Esophagus squamous epithelium (tissue), 5 donors: ENCODE measurements around the gene METTL3. TPM values are rescaled to one million over a fixed set of nuclear protein-coding genes. Genes with fewer than 3 reads are reported as not detected.

Experiments used
- DNase-seq: peaks from one replicate; lab custom pipeline; 2025; lab: John Stamatoyannopoulos, UW
- H3K27ac ChIP-seq, 4 donors: fragments of 200-600 bp; sonication (generic); one replicate each; pipeline ENCODE4 v1.5.1; 2016 to 2019; ENCODE audit warnings: mild to moderate bottlenecking in 1 of 4
- H3K27me3 ChIP-seq, 4 donors: fragments of 200-600 bp; sonication (generic); 1 replicate in 3 of 4; 2 replicates in 1 of 4; pipeline versions ENCODE4 v1.5.1 to v1.6.0; 2017 to 2021; ENCODE audit warnings: antibody characterized with exemption in 1 of 4
- H3K36me3 ChIP-seq, 3 donors: fragments of 200-600 bp; sonication (generic); one replicate each; pipeline ENCODE4 v1.5.1; 2016 to 2019
- H3K4me1 ChIP-seq, 3 donors: fragments of 200-600 bp; sonication (generic); one replicate each; pipeline ENCODE4 v1.5.1; 2017 to 2019
- H3K4me3 ChIP-seq, 4 donors: fragments of 200-600 bp; sonication (generic); 1 replicate in 3 of 4; 2 replicates in 1 of 4; pipeline ENCODE4 v1.5.1; 2016 to 2019; ENCODE audit warnings: mild to moderate bottlenecking in 2 of 4, moderate library complexity in 1 of 4
- H3K9me3 ChIP-seq, 3 donors: fragments of 200-600 bp; sonication (generic); one replicate each; pipeline ENCODE4 v1.5.1; 2016 to 2019
- CTCF ChIP-seq, 6 experiments: fragments of 450-650 bp in 4 of 6; fragments of 200-600 bp in 2 of 6; sonication (generic) in 2 of 6; IDR thresholded peaks; one replicate each; pipeline ENCODE4 v1.5.1; 2016 to 2019; ENCODE audit warnings: antibody characterized with exemption in 6 of 6, mild to moderate bottlenecking in 4 of 6, moderate library complexity in 4 of 6
- POLR2A ChIP-seq, 4 donors: fragments of 450-650 bp; IDR thresholded peaks; one replicate each; pipeline ENCODE4 v1.6.1; 2017; ENCODE audit warnings: antibody characterized with exemption in 4 of 4, mild to moderate bottlenecking in 4 of 4, moderate library complexity in 3 of 4
- WGBS, 2 donors: methylation state at CpG; one replicate each; pipeline ENCODE4 v1.1.5; 2018; 5-methylcytosine and 5-hydroxymethylcytosine counted together
- intact Hi-C: fragments of 100-400 bp; cut with DNase I; formaldehyde crosslinking; loops from one replicate; pipeline ENCODE4 v1.15.0; 2022
- total RNA-seq, 4 donors: library from RNA; depleted of rRNA; stranded (reverse); fragments of >200 nt; gene quantifications; one replicate each; pipeline ENCODE4 v1.1.0, GENCODE V29; 2016
- donor health status: DM: yes; HTN: yes; CAD: no.

Gene METTL3
- total RNA-seq, 4 donors from 2014 or later: 26.0 to 65.0 (median 33.7) TPM

- TF ChIP-seq CTCF (IDR thresholded peaks at IDR 0.05) (no peak), POLR2A (IDR thresholded peaks at IDR 0.05) (no peak)
- 88 to 100% methylated on average over 2 of the region's 2 CpGs for WGBS, 2 donors
- H3K27ac ChIP-seq: no peak overlapping the region
- H3K27me3 ChIP-seq: no peaks in the 10 kb centered on the region
- H3K4me3 ChIP-seq: no peak overlapping the region
- H3K4me1 ChIP-seq: peaks cover 13 to 35% (median 17%) of the 10 kb centered on the region in 3 donors
- no peaks in the 10 kb centered on the region for H3K9me3 ChIP-seq
- intact Hi-C loops: no loop called here
- peaks cover 12 to 53% (median 12%) of the 10 kb centered on the region in 3 donors for H3K36me3 ChIP-seq
- DNase-seq: no peak
Observed at GRCh38 chr14:21506557-21506956, 4.6 kb downstream of the METTL3 start.

GRCh38 chr14:21505012-21505553 is 6.1 kb downstream of the METTL3 start:
- no peak for TF ChIP-seq POLR2A (IDR thresholded peaks at IDR 0.05)
- TF ChIP-seq CTCF (IDR thresholded peaks at IDR 0.05): no peak
- Histone ChIP-seq H3K27ac (no peak overlapping the region), H3K27me3 (no peaks in the 10 kb centered on the region), H3K36me3 (peaks cover 12 to 67% (median 12%) of the 10 kb centered on the region in 3 donors), H3K4me1 (peaks cover 11 to 29% (median 14%) of the 10 kb centered on the region in 3 donors), H3K9me3 (no peaks in the 10 kb centered on the region), H3K4me3 (no peak overlapping the region)
- intact Hi-C loops: no loop called here
- DNase-seq: no peak

DNA sequence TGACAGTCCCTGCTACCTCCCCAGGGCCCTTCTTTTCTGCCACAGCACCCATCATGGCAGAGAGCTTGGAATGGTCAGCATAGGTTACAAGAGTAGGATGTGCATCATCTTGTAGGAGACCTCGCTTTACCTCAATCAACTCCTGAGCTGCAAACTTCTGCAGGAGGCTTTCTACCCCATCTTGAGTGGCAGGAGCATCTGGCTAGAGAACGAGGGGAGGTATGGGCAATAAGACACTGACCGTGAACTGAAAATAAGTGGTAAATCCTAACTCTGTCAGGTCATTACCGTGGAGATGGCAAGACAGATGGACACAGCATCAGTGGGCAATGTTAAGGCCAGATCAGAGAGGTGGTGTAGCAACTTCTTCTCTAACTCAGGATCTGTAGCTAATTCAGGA is 7.8 kb downstream of the METTL3 start:
- WGBS, 2 donors: 88 to 94% methylated on average over 2 to 4 of the region's 4 CpGs
- Histone ChIP-seq H3K4me1 (peaks cover 0 to 12% (median 0%) of the 10 kb centered on the region in 3 donors), H3K36me3 (peaks cover 17 to 76% (median 19%) of the 10 kb centered on the region in 3 donors)

DNA sequence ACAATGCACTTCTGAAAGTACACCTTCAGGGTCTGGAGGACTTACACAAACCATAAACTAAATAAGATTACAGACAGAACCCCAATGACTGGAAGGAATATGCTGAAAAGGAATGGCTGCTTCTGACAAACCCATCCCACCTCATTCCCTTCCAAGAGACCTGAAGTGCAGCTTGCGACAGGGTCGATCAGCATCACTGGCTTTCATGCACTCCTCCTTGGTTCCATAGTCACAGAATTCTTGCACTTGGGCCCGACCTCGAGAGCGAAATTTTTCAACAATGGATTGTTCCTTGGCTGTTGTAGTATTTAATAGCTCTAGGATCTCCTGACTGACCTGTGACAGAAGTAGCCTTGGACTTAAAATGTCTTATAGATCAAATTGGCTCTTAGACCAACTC is 9.6 kb downstream of the METTL3 start:
- Histone ChIP-seq H3K27ac (no peak overlapping the region), H3K4me1 (peaks cover 0 to 4% (median 0%) of the 10 kb centered on the region in 3 donors), H3K27me3 (no peaks in the 10 kb centered on the region), H3K36me3 (peaks cover 26 to 76% (median 27%) of the 10 kb centered on the region in 3 donors), H3K9me3 (no peaks in the 10 kb centered on the region), H3K4me3 (no peak overlapping the region)
- intact Hi-C loops: no loop called here
- WGBS, 2 donors: 82 to 93% methylated on average over 5 of the region's 5 CpGs
- TF ChIP-seq CTCF (IDR thresholded peaks at IDR 0.05) (no peak), POLR2A (IDR thresholded peaks at IDR 0.05) (no peak)
- DNase-seq: no peak

More for the DNA sequence above, 7.8 kb downstream of the METTL3 start:
- Histone ChIP-seq H3K27me3 (no peaks in the 10 kb centered on the region), H3K4me3 (no peak overlapping the region), H3K9me3 (no peaks in the 10 kb centered on the region), H3K27ac (no peak overlapping the region)
- DNase-seq: no peak
- TF ChIP-seq POLR2A (IDR thresholded peaks at IDR 0.05): no peak
- TF ChIP-seq CTCF (IDR thresholded peaks at IDR 0.05): no peak
- intact Hi-C loops: no loop called here

GRCh38 chr14:21498540-21499526 is 12.3 kb downstream of the METTL3 start:
- Histone ChIP-seq H3K36me3 (peaks cover 28 to 99% (median 45%) of the 10 kb centered on the region in 3 donors), H3K27ac (no peak overlapping the region), H3K9me3 (no peaks in the 10 kb centered on the region), H3K4me1 (peaks cover 0 to 4% (median 0%) of the 10 kb centered on the region in 3 donors), H3K4me3 (no peak overlapping the region), H3K27me3 (no peaks in the 10 kb centered on the region)
- no peak for DNase-seq
- intact Hi-C loops: loop anchor here (10.0 kb wide), 1 partner anchor 56 kb away; no protein-coding TSS in a partner anchor
- TF ChIP-seq CTCF (IDR thresholded peaks at IDR 0.05) (peak; percentile 22 to 61 (median 38)), POLR2A (IDR thresholded peaks at IDR 0.05) (no peak)
- 57 to 63% methylated on average over 5 of the region's 5 CpGs for WGBS, 2 donors
